ENCODE measurements around the gene HERC3.

HERC3 gene

GRCh38 chr4:88693792-88694191 lies 101.5 kb downstream of the HERC3 start:
- Mint-ChIP-seq H3K27ac (no peak overlapping the region), H3K4me3 (no peak overlapping the region), H3K36me3 (ENCODE audit: low read depth) (peaks cover 11% of the 10 kb centered on the region), H3K9me3 (no peaks in the 10 kb centered on the region), H3K4me1 (peaks cover 5% of the 10 kb centered on the region), H3K27me3 (ENCODE audit: low read depth) (no peaks in the 10 kb centered on the region)
- no peak for TF ChIP-seq CTCF (IDR thresholded peaks at IDR 0.05; ENCODE audit: unreplicated experiment in 3 of 3)

GRCh38 chr4:88696630-88697029 lies 104.3 kb downstream of the HERC3 start:
- Mint-ChIP-seq H3K36me3 (ENCODE audit: low read depth) (peaks cover 4% of the 10 kb centered on the region), H3K4me1 (peaks cover 10% of the 10 kb centered on the region), H3K27ac (no peak overlapping the region), H3K9me3 (no peaks in the 10 kb centered on the region), H3K4me3 (peak overlapping the region; percentile 83 to 89 (median 88)), H3K27me3 (ENCODE audit: low read depth) (no peaks in the 10 kb centered on the region)
- no peak for TF ChIP-seq CTCF (IDR thresholded peaks at IDR 0.05; ENCODE audit: unreplicated experiment in 3 of 3)

- Mint-ChIP-seq H3K36me3 (ENCODE audit: low read depth) (peaks cover 4% of the 10 kb centered on the region), H3K27me3 (ENCODE audit: low read depth) (no peaks in the 10 kb centered on the region), H3K4me3 (peak overlapping the region; percentile 83 to 89 (median 88)), H3K4me1 (peaks cover 10% of the 10 kb centered on the region), H3K27ac (peak overlapping the region in 1 of 3 experiments; percentile 6), H3K9me3 (no peaks in the 10 kb centered on the region)
- TF ChIP-seq CTCF (IDR thresholded peaks at IDR 0.05; ENCODE audit: unreplicated experiment in 3 of 3) = no peak
Measured at GRCh38 chr4:88697141-88697540, 104.9 kb downstream of the HERC3 start.

- Mint-ChIP-seq H3K27me3 (ENCODE audit: low read depth) (no peaks in the 10 kb centered on the region), H3K4me1 (peaks cover 10% of the 10 kb centered on the region), H3K36me3 (ENCODE audit: low read depth) (peaks cover 4% of the 10 kb centered on the region), H3K4me3 (peak within 1 kb of the TSS; percentile 83 to 89 (median 88)), H3K9me3 (no peaks in the 10 kb centered on the region), H3K27ac (peak within 1 kb of the TSS in 2 of 3 experiments; percentile 11 to 56)
- no peak for TF ChIP-seq CTCF (IDR thresholded peaks at IDR 0.05; ENCODE audit: unreplicated experiment in 3 of 3)
Measured at GRCh38 chr4:88697588-88698329, 105.5 kb downstream of the HERC3 start, which contains the start of gene NAP1L5. NAP1L5 (minus strand) TSS chr4:88697829; CDS start chr4:88697754, 75 bp downstream.

- no peak for TF ChIP-seq CTCF (IDR thresholded peaks at IDR 0.05; ENCODE audit: unreplicated experiment in 3 of 3)
- H3K27me3 Mint-ChIP-seq (ENCODE audit: low read depth) = no peaks in the 10 kb centered on the region
- H3K4me1 Mint-ChIP-seq = peaks cover 10% of the 10 kb centered on the region
- peak overlapping the region; percentile 83 to 89 (median 88) for H3K4me3 Mint-ChIP-seq
- no peaks in the 10 kb centered on the region for H3K9me3 Mint-ChIP-seq
- peaks cover 4% of the 10 kb centered on the region for H3K36me3 Mint-ChIP-seq (ENCODE audit: low read depth)
- H3K27ac Mint-ChIP-seq = no peak overlapping the region
Measured at GRCh38 chr4:88698519-88698918, 106.2 kb downstream of the HERC3 start.

GRCh38 chr4:88702782-88703181 lies 110.5 kb downstream of the HERC3 start:
- Mint-ChIP-seq H3K9me3 (no peaks in the 10 kb centered on the region), H3K36me3 (ENCODE audit: low read depth) (peaks cover 18% of the 10 kb centered on the region), H3K27me3 (ENCODE audit: low read depth) (no peaks in the 10 kb centered on the region), H3K4me1 (peaks cover 5% of the 10 kb centered on the region), H3K27ac (no peak overlapping the region), H3K4me3 (no peak overlapping the region)
- TF ChIP-seq CTCF (IDR thresholded peaks at IDR 0.05; ENCODE audit: unreplicated experiment in 3 of 3) = no peak

All from nephron (organoid).